Measurements from ENCODE around the gene D2HGDH. TPM values are rescaled to one million over a fixed set of nuclear protein-coding genes. Genes with fewer than 3 reads are reported as not detected.
A peak's percentile ranks its signal among the peaks of the same experiment; 100 is the strongest.
"Not testable (repeated sequence)": the region's sequence is repeated elsewhere in the genome, so short reads cannot be mapped to it uniquely, and the experiment has no call there.

Gene D2HGDH
- polyA plus RNA-seq, 3 donors, result 27.5 to 38.9 (median 28.1) TPM

- no peak for DNase-seq (ENCODE audit: low read depth in 3 of 3, low spot score in 2 of 3)
Observed at GRCh38 chr2:241788135-241788534, 53.7 kb downstream of the D2HGDH start.

GRCh38 chr2:241788572-241788971 is 54.1 kb downstream of the D2HGDH start:
- DNase-seq (ENCODE audit: low read depth in 3 of 3, low spot score in 2 of 3), result no peak

GRCh38 chr2:241791385-241791784 is 57.0 kb downstream of the D2HGDH start:
- not testable (repeated sequence) for DNase-seq (ENCODE audit: low read depth in 3 of 3, low spot score in 2 of 3)

- DNase-seq (ENCODE audit: low read depth in 3 of 3, low spot score in 2 of 3), result no peak
Observed at GRCh38 chr2:241793385-241793784, 59.0 kb downstream of the D2HGDH start.

GRCh38 chr2:241794250-241794823 is 59.9 kb downstream of the D2HGDH start:
- DNase-seq (ENCODE audit: low read depth in 3 of 3, low spot score in 2 of 3), result no peak

- DNase-seq (ENCODE audit: low read depth in 3 of 3, low spot score in 2 of 3), result no peak
Observed at GRCh38 chr2:241795021-241795999, 60.9 kb downstream of the D2HGDH start.

GRCh38 chr2:241796209-241796608 is 61.8 kb downstream of the D2HGDH start:
- DNase-seq (ENCODE audit: low read depth in 3 of 3, low spot score in 2 of 3), result no peak

GRCh38 chr2:241796610-241797138 is 62.2 kb downstream of the D2HGDH start:
- no peak for DNase-seq (ENCODE audit: low read depth in 3 of 3, low spot score in 2 of 3)

GRCh38 chr2:241797441-241798080 is 63.1 kb downstream of the D2HGDH start:
- no peak for DNase-seq (ENCODE audit: low read depth in 3 of 3, low spot score in 2 of 3)

- DNase-seq (ENCODE audit: low read depth in 3 of 3, low spot score in 2 of 3), result no peak
Observed at GRCh38 chr2:241798081-241798630, 63.7 kb downstream of the D2HGDH start.

- DNase-seq (ENCODE audit: low read depth in 3 of 3, low spot score in 2 of 3), result no peak
Observed at GRCh38 chr2:241798631-241799521, 64.4 kb downstream of the D2HGDH start.

GRCh38 chr2:241799522-241800197 is 65.2 kb downstream of the D2HGDH start:
- no peak for DNase-seq (ENCODE audit: low read depth in 3 of 3, low spot score in 2 of 3)

GRCh38 chr2:241800198-241800903 is 65.9 kb downstream of the D2HGDH start:
- DNase-seq (ENCODE audit: low read depth in 3 of 3, low spot score in 2 of 3), result not testable (repeated sequence)

GRCh38 chr2:241801611-241802420 is 67.4 kb downstream of the D2HGDH start:
- no peak for DNase-seq (ENCODE audit: low read depth in 3 of 3, low spot score in 2 of 3)

- DNase-seq (ENCODE audit: low read depth in 3 of 3, low spot score in 2 of 3), result no peak
Observed at GRCh38 chr2:241802421-241803318, 68.2 kb downstream of the D2HGDH start.

GRCh38 chr2:241803387-241804325 is 69.2 kb downstream of the D2HGDH start:
- peak in 1 of 3 donors; percentile 50 for DNase-seq (ENCODE audit: low read depth in 3 of 3, low spot score in 2 of 3)

All from right renal cortex interstitium (tissue), 3 donors.